Sigmoid colon (tissue), 4 donors: ENCODE results near the gene ENTREP3.

ENCODE experiments used
- EP300 ChIP-seq, 4 donors: sonication (generic); formaldehyde crosslinking; IDR thresholded peaks; one replicate each; pipeline ENCODE4 v1.6.1; 2017; ENCODE audit warnings: antibody characterized with exemption in 4 of 4
- POLR2A ChIP-seq, 2 donors: fragments of 450-650 bp; IDR thresholded peaks; one replicate each; pipeline ENCODE4 v1.6.1; 2016; ENCODE audit warnings: antibody characterized with exemption in 2 of 2, mild to moderate bottlenecking in 2 of 2, moderate library complexity in 2 of 2
- TF ChIP-seq, protein P1 (sequence below), 4 experiments: fragments of 450-650 bp in 3 of 4; fragments of 200-600 bp in 1 of 4; IDR thresholded peaks; one replicate each; pipeline ENCODE4 v1.5.1; 2016 to 2019; ENCODE audit warnings: antibody characterized with exemption in 4 of 4, mild to moderate bottlenecking in 3 of 4, moderate library complexity in 2 of 4

DNA sequence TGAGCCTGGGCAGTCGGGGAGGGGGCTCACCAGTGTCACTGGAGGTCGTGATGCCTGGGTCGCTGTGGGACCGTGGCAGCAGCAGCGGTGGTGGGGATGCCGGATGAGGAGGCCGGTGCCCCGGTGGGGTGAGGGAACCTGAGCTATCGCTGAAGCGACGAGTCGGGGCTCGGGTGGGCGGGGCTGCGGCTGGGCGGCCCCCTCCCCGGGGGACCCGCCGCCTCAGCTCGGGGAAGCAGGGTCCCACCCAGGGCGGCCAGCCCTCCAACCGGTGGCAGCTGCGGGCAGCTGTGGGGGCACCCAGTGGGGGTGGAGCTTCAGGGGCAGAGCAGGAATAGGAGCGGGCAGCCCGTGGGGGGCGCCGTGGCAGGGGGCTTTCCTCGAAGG lies 5.0 kb downstream of the ENTREP3 start:
- TF ChIP-seq, protein P1, sequence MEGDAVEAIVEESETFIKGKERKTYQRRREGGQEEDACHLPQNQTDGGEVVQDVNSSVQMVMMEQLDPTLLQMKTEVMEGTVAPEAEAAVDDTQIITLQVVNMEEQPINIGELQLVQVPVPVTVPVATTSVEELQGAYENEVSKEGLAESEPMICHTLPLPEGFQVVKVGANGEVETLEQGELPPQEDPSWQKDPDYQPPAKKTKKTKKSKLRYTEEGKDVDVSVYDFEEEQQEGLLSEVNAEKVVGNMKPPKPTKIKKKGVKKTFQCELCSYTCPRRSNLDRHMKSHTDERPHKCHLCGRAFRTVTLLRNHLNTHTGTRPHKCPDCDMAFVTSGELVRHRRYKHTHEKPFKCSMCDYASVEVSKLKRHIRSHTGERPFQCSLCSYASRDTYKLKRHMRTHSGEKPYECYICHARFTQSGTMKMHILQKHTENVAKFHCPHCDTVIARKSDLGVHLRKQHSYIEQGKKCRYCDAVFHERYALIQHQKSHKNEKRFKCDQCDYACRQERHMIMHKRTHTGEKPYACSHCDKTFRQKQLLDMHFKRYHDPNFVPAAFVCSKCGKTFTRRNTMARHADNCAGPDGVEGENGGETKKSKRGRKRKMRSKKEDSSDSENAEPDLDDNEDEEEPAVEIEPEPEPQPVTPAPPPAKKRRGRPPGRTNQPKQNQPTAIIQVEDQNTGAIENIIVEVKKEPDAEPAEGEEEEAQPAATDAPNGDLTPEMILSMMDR (IDR thresholded peaks at IDR 0.05) = no peak
- no peak for TF ChIP-seq POLR2A (IDR thresholded peaks at IDR 0.05)
- no peak for TF ChIP-seq EP300 (IDR thresholded peaks at IDR 0.05)
